SK-N-SH (cell line): ENCODE data around the gene GPR179. TPM values are rescaled to one million over a fixed set of nuclear protein-coding genes. Genes with fewer than 3 reads are reported as not detected.

Experiments used
- CTCF ChIA-PET: fragments of 300-600, 350-600 bp; formaldehyde crosslinking; extraction: SDS; loops from one replicate; lab custom pipeline; 2021; lab: Yijun Ruan, JAX
- POLR2A ChIA-PET: fragments of 350-600 bp; sonication (Branson Sonifier 250); formaldehyde crosslinking; extraction: SDS; loops from one replicate; lab custom pipeline; 2020; ENCODE audit warnings: antibody characterized with exemption, inconsistent platforms; lab: Yijun Ruan, JAX
- DNase-seq: peaks from one replicate; pipeline ENCODE4 v3.0.0; 2012
- H2AFZ ChIP-seq: fragments of 200-600 bp; sonication (generic); 2 replicates; pipeline ENCODE4 v1.8.1; 2016; ENCODE audit warnings: antibody characterized with exemption, mild to moderate bottlenecking, low read depth
- H3F3A ChIP-seq: fragments of 200-600 bp; sonication (generic); replicated peaks from 2 replicates; pipeline ENCODE3; 2016; ENCODE audit warnings: antibody characterized with exemption, mild to moderate bottlenecking; ENCODE audit not compliant: insufficient read depth
- H3K27ac ChIP-seq, 2 experiments: fragments of 200-500 bp in 1 of 2; fragments of 200-600 bp in 1 of 2; sonication (Bioruptor generic) in 1 of 2; sonication (generic), shearing (Covaris generic) in 1 of 2; 2 replicates each; pipeline versions ENCODE4 v1.5.1 to v1.6.1; 2014 to 2016; ENCODE audit warnings: low read depth in 2 of 2, inconsistent platforms in 1 of 2, low read length in 1 of 2, mild to moderate bottlenecking in 1 of 2, mixed read lengths in 1 of 2
- H3K27me3 ChIP-seq: fragments of 200-600 bp; sonication (generic), shearing (Covaris generic); 2 replicates; pipeline ENCODE4 v1.6.1; 2016; ENCODE audit warnings: mixed run types; ENCODE audit not compliant: insufficient read depth
- H3K36me3 ChIP-seq, 2 experiments: fragments of 200-500 bp in 1 of 2; fragments of 200-600 bp in 1 of 2; sonication (Bioruptor generic) in 1 of 2; sonication (generic) in 1 of 2; replicated peaks in 1 of 2; 2 replicates each; pipeline versions ENCODE3 to v1.5.1; 2014 to 2016; ENCODE audit warnings: low read length in 1 of 2, mild to moderate bottlenecking in 1 of 2; ENCODE audit not compliant: insufficient read depth in 2 of 2, control insufficient read depth in 1 of 2
- H3K4me1 ChIP-seq, 2 experiments: fragments of 200-500 bp in 1 of 2; fragments of 200-600 bp in 1 of 2; sonication (Bioruptor generic) in 1 of 2; sonication (generic), shearing (Covaris generic) in 1 of 2; 2 replicates each; pipeline versions ENCODE4 v1.5.1 to v1.6.1; 2014 to 2016; ENCODE audit warnings: low read depth in 1 of 2, low read length in 1 of 2, mixed run types in 1 of 2; ENCODE audit not compliant: insufficient read depth in 2 of 2, control insufficient read depth in 1 of 2
- H3K4me2 ChIP-seq: fragments of 200-600 bp; sonication (generic), shearing (Covaris generic); 2 replicates; pipeline ENCODE4 v1.6.1; 2017; ENCODE audit warnings: mixed run types
- H3K4me3 ChIP-seq, 2 experiments: fragments of 200-500 bp in 1 of 2; fragments of 200-600 bp in 1 of 2; sonication (Bioruptor generic) in 1 of 2; sonication (generic), shearing (Covaris generic) in 1 of 2; 2 replicates each; pipeline versions ENCODE4 v1.5.1 to v1.8.1; 2014 to 2016; ENCODE audit warnings: low read depth in 2 of 2, inconsistent platforms in 1 of 2, low read length in 1 of 2, mild to moderate bottlenecking in 1 of 2, mixed read lengths in 1 of 2, moderate library complexity in 1 of 2
- H3K79me2 ChIP-seq: fragments of 200-600 bp; sonication (generic); 2 replicates; pipeline ENCODE4 v1.8.1; 2017; ENCODE audit warnings: mild to moderate bottlenecking; ENCODE audit not compliant: insufficient read depth
- H3K9ac ChIP-seq: fragments of 200-600 bp; sonication (generic); 2 replicates; pipeline ENCODE4 v1.6.1; 2017; ENCODE audit warnings: mixed run types
- H3K9me2 ChIP-seq: fragments of 200-600 bp; sonication (generic); 2 replicates; pipeline ENCODE4 v1.6.1; 2017; ENCODE audit warnings: mixed run types
- H3K9me3 ChIP-seq: fragments of 200-600 bp; sonication (generic); 2 replicates; pipeline ENCODE4 v1.6.1; 2017; ENCODE audit warnings: mixed run types, mild to moderate bottlenecking, moderate library complexity
- H4K20me1 ChIP-seq: fragments of 200-600 bp; sonication (generic); 2 replicates; pipeline ENCODE4 v1.6.1; 2017; ENCODE audit warnings: mild to moderate bottlenecking, mixed run types; ENCODE audit not compliant: insufficient read depth
- ELF1 ChIP-seq: IDR thresholded peaks from 2 replicates; pipeline ENCODE4 v1.4.0; 2012
- EP300 ChIP-seq, 2 experiments: IDR thresholded peaks; 2 replicates each; pipeline versions ENCODE4 v1.4.0 to v1.6.1; 2012; ENCODE audit warnings: borderline replicate concordance in 1 of 2, low read depth in 1 of 2, low read length in 1 of 2
- JUND ChIP-seq: IDR thresholded peaks from 2 replicates; pipeline ENCODE4 v1.4.0; 2012
- RFX5 ChIP-seq: IDR thresholded peaks from 2 replicates; pipeline ENCODE4 v1.6.1; 2012; ENCODE audit warnings: mild to moderate bottlenecking, improper control_type of control experiment, low read length
- RXRA ChIP-seq: IDR thresholded peaks from 2 replicates; pipeline ENCODE4 v1.4.0; 2012; ENCODE audit warnings: low read depth, mild to moderate bottlenecking, borderline replicate concordance
- SIN3A ChIP-seq: IDR thresholded peaks from 2 replicates; pipeline ENCODE4 v1.6.1; 2012; ENCODE audit warnings: low read depth, mild to moderate bottlenecking, low read length, moderate library complexity, borderline replicate concordance
- TCF12 ChIP-seq: IDR thresholded peaks from 2 replicates; pipeline ENCODE4 v1.4.0; 2012
- WGBS: methylation state at CpG from one replicate; pipeline ENCODE4 v1.1.6; 2017; ENCODE audit warnings: low lambda C conversion rate; 5-methylcytosine and 5-hydroxymethylcytosine counted together
- polyA plus RNA-seq, 3 experiments: library from polyadenylated mRNA; depleted of rRNA; stranded (reverse); fragments of >200 nt; gene quantifications; 2 replicates each; pipeline ENCODE4 v1.2.3, GENCODE V29; 2012
- TF ChIP-seq, protein P1 (sequence below): IDR thresholded peaks from 2 replicates; pipeline ENCODE4 v1.6.1; 2012; ENCODE audit warnings: mild to moderate bottlenecking, low read depth, low read length, moderate library complexity
- TF ChIP-seq, protein P2 (sequence below): IDR thresholded peaks from 2 replicates; pipeline ENCODE4; 2012
- TF ChIP-seq, protein P3 (sequence below): IDR thresholded peaks from 2 replicates; pipeline ENCODE4 v1.4.0; 2012; ENCODE audit warnings: low read depth
- TF ChIP-seq, protein P4 (sequence below): fragments of 200-600 bp; sonication (generic); IDR thresholded peaks from 2 replicates; pipeline ENCODE4 v1.6.1; 2017; ENCODE audit warnings: antibody characterized with exemption, mild to moderate bottlenecking, moderate library complexity

GPR179 gene
- polyA plus RNA-seq, 1 of the 3 experiments (the other 2 are of a cell fraction) = 0.02 TPM

DNA sequence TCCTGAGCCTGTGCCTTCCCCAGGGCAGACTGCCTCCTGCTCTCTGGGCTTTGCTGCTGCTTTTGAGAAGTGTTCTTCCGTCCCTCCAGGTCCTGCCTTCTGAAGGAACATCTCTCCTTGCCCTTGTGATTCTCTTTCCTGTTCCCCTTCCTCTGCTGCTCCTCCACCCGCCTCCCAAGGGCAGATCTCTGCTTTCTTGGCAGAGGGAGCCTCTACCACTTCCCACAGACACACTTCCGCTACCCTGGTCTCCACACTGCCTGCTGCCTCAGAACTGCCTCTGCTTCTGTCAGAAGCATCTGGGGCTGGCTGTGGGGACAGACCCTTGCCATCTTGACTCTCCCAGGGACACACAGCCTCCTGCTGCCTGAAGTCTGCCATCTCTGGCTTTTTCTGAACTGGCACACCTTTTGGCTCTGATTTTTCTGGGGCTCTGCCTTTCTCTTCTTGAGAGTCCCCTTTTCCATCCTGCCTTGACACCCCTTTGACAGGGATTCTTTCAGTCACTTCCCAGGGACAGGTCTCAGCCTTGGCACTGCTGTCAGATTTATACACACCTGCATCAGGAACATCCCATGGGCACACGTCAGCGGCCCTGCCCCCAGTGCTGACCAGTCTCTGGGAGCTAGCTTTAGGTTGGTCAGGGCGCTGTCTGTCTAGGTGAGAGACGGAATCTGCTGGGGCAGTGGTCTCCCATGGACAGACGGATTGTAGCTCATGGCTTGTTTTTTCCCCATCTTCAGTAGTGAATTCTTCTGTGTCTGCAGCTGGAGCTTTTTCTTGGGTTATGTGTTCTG, 16.6 kb downstream of the GPR179 start:
- POLR2A ChIA-PET = no interaction called here
- TF ChIP-seq, protein P1, sequence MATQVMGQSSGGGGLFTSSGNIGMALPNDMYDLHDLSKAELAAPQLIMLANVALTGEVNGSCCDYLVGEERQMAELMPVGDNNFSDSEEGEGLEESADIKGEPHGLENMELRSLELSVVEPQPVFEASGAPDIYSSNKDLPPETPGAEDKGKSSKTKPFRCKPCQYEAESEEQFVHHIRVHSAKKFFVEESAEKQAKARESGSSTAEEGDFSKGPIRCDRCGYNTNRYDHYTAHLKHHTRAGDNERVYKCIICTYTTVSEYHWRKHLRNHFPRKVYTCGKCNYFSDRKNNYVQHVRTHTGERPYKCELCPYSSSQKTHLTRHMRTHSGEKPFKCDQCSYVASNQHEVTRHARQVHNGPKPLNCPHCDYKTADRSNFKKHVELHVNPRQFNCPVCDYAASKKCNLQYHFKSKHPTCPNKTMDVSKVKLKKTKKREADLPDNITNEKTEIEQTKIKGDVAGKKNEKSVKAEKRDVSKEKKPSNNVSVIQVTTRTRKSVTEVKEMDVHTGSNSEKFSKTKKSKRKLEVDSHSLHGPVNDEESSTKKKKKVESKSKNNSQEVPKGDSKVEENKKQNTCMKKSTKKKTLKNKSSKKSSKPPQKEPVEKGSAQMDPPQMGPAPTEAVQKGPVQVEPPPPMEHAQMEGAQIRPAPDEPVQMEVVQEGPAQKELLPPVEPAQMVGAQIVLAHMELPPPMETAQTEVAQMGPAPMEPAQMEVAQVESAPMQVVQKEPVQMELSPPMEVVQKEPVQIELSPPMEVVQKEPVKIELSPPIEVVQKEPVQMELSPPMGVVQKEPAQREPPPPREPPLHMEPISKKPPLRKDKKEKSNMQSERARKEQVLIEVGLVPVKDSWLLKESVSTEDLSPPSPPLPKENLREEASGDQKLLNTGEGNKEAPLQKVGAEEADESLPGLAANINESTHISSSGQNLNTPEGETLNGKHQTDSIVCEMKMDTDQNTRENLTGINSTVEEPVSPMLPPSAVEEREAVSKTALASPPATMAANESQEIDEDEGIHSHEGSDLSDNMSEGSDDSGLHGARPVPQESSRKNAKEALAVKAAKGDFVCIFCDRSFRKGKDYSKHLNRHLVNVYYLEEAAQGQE = no peak
- TF ChIP-seq, protein P2, sequence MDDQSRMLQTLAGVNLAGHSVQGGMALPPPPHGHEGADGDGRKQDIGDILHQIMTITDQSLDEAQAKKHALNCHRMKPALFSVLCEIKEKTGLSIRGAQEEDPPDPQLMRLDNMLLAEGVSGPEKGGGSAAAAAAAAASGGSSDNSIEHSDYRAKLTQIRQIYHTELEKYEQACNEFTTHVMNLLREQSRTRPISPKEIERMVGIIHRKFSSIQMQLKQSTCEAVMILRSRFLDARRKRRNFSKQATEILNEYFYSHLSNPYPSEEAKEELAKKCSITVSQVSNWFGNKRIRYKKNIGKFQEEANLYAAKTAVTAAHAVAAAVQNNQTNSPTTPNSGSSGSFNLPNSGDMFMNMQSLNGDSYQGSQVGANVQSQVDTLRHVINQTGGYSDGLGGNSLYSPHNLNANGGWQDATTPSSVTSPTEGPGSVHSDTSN = no peak
- TF ChIP-seq SIN3A = no peak
- no peak for TF ChIP-seq EP300 (IDR thresholded peaks at IDR 0.05; ENCODE audit: borderline replicate concordance in 1 of 2, low read depth in 1 of 2, low read length in 1 of 2)
- TF ChIP-seq, protein P3, sequence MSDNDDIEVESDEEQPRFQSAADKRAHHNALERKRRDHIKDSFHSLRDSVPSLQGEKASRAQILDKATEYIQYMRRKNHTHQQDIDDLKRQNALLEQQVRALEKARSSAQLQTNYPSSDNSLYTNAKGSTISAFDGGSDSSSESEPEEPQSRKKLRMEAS = no peak
- TF ChIP-seq JUND = no peak
- no peak for TF ChIP-seq ELF1
- TF ChIP-seq RFX5 = no peak
- TF ChIP-seq TCF12 = no peak
- TF ChIP-seq, protein P4, sequence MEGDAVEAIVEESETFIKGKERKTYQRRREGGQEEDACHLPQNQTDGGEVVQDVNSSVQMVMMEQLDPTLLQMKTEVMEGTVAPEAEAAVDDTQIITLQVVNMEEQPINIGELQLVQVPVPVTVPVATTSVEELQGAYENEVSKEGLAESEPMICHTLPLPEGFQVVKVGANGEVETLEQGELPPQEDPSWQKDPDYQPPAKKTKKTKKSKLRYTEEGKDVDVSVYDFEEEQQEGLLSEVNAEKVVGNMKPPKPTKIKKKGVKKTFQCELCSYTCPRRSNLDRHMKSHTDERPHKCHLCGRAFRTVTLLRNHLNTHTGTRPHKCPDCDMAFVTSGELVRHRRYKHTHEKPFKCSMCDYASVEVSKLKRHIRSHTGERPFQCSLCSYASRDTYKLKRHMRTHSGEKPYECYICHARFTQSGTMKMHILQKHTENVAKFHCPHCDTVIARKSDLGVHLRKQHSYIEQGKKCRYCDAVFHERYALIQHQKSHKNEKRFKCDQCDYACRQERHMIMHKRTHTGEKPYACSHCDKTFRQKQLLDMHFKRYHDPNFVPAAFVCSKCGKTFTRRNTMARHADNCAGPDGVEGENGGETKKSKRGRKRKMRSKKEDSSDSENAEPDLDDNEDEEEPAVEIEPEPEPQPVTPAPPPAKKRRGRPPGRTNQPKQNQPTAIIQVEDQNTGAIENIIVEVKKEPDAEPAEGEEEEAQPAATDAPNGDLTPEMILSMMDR = no peak
- TF ChIP-seq RXRA = no peak
- 85% methylated on average over 7 of the region's 8 CpGs for WGBS

More for the DNA sequence above, 16.6 kb downstream of the GPR179 start:
- Histone ChIP-seq H3K36me3 (peaks cover 5 to 14% of the 10 kb centered on the region in 2 experiments), H3F3A (no peaks in the 10 kb centered on the region), H3K4me2 (no peak overlapping the region), H3K27me3 (no peaks in the 10 kb centered on the region), H3K4me1 (peaks cover 0 to 30% of the 10 kb centered on the region in 2 experiments; a peak in 2 of 4 replicates), H4K20me1 (no peaks in the 10 kb centered on the region), H3K9me2 (no peaks in the 10 kb centered on the region), H2AFZ (no peak overlapping the region), H3K4me3 (no peak overlapping the region), H3K27ac (no peak overlapping the region), H3K79me2 (no peaks in the 10 kb centered on the region), H3K9ac (no peak overlapping the region), H3K9me3 (no peaks in the 10 kb centered on the region)
- DNase-seq = peak; percentile 14
- CTCF ChIA-PET = interaction anchor here (0.9 to 23.5 kb wide), 3 partner anchors 21 to 96 kb away, joined by 3 to 303 read pairs (median 9); partner anchors contain the start of genes GPR179 and SOCS7
